ENCODE results near the gene KCNIP3.

The KCNIP3 gene

GRCh38 chr2:95307036-95307435 lies 9.9 kb downstream of the KCNIP3 start:
- TF ChIP-seq ZFP3 (CRISPR knock-in tag; IDR thresholded peaks at IDR 0.05) (no peak), TOX (CRISPR knock-in tag; IDR thresholded peaks at IDR 0.05; ENCODE audit: borderline replicate concordance) (no peak), TSHZ2 (CRISPR knock-in tag; IDR thresholded peaks at IDR 0.05) (no peak), PPARA (CRISPR knock-in tag; IDR thresholded peaks at IDR 0.05; ENCODE audit: borderline replicate concordance) (no peak), RARB (CRISPR knock-in tag; IDR thresholded peaks at IDR 0.05) (no peak), SNAI2 (CRISPR knock-in tag; IDR thresholded peaks at IDR 0.05) (no peak), OSR1 (CRISPR knock-in tag; IDR thresholded peaks at IDR 0.05) (no peak), CSDC2 (CRISPR knock-in tag; IDR thresholded peaks at IDR 0.05) (no peak), CREB5 (CRISPR knock-in tag; IDR thresholded peaks at IDR 0.05; ENCODE audit: low read depth) (no peak), ZNF565 (CRISPR knock-in tag; conservative IDR thresholded peaks at IDR 0.05; ENCODE audit: low read depth) (no peak)
- TF ChIP-seq, protein P1, sequence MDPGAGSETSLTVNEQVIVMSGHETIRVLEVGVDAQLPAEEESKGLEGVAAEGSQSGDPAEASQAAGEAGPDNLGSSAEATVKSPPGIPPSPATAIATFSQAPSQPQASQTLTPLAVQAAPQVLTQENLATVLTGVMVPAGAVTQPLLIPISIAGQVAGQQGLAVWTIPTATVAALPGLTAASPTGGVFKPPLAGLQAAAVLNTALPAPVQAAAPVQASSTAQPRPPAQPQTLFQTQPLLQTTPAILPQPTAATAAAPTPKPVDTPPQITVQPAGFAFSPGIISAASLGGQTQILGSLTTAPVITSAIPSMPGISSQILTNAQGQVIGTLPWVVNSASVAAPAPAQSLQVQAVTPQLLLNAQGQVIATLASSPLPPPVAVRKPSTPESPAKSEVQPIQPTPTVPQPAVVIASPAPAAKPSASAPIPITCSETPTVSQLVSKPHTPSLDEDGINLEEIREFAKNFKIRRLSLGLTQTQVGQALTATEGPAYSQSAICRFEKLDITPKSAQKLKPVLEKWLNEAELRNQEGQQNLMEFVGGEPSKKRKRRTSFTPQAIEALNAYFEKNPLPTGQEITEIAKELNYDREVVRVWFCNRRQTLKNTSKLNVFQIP (CRISPR knock-in tag; IDR thresholded peaks at IDR 0.05; ENCODE audit: borderline replicate concordance, low read depth), result no peak
- TF ChIP-seq, protein P2, sequence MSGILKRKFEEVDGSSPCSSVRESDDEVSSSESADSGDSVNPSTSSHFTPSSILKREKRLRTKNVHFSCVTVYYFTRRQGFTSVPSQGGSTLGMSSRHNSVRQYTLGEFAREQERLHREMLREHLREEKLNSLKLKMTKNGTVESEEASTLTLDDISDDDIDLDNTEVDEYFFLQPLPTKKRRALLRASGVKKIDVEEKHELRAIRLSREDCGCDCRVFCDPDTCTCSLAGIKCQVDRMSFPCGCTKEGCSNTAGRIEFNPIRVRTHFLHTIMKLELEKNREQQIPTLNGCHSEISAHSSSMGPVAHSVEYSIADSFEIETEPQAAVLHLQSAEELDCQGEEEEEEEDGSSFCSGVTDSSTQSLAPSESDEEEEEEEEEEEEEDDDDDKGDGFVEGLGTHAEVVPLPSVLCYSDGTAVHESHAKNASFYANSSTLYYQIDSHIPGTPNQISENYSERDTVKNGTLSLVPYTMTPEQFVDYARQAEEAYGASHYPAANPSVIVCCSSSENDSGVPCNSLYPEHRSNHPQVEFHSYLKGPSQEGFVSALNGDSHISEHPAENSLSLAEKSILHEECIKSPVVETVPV (CRISPR knock-in tag; IDR thresholded peaks at IDR 0.05), result no peak
- TF ChIP-seq, protein P3, sequence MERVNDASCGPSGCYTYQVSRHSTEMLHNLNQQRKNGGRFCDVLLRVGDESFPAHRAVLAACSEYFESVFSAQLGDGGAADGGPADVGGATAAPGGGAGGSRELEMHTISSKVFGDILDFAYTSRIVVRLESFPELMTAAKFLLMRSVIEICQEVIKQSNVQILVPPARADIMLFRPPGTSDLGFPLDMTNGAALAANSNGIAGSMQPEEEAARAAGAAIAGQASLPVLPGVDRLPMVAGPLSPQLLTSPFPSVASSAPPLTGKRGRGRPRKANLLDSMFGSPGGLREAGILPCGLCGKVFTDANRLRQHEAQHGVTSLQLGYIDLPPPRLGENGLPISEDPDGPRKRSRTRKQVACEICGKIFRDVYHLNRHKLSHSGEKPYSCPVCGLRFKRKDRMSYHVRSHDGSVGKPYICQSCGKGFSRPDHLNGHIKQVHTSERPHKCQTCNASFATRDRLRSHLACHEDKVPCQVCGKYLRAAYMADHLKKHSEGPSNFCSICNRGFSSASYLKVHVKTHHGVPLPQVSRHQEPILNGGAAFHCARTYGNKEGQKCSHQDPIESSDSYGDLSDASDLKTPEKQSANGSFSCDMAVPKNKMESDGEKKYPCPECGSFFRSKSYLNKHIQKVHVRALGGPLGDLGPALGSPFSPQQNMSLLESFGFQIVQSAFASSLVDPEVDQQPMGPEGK (CRISPR knock-in tag; IDR thresholded peaks at IDR 0.05; ENCODE audit: borderline replicate concordance), result no peak
- ATAC-seq, result no peak

GRCh38 chr2:95307878-95308277 lies 10.7 kb downstream of the KCNIP3 start:
- no peak for ATAC-seq
- TF ChIP-seq ZC3H10 (CRISPR knock-in tag; IDR thresholded peaks at IDR 0.05) (no peak), ZNF8 (CRISPR knock-in tag; IDR thresholded peaks at IDR 0.05) (no peak), TOX (CRISPR knock-in tag; IDR thresholded peaks at IDR 0.05; ENCODE audit: borderline replicate concordance) (no peak), RARB (CRISPR knock-in tag; IDR thresholded peaks at IDR 0.05) (no peak), ESRRG (CRISPR knock-in tag; IDR thresholded peaks at IDR 0.05) (no peak), TCF4 (CRISPR knock-in tag; IDR thresholded peaks at IDR 0.05; ENCODE audit: borderline replicate concordance) (no peak), ZNF565 (CRISPR knock-in tag; conservative IDR thresholded peaks at IDR 0.05; ENCODE audit: low read depth) (no peak), CREB5 (CRISPR knock-in tag; IDR thresholded peaks at IDR 0.05; ENCODE audit: low read depth) (no peak), CSDC2 (CRISPR knock-in tag; IDR thresholded peaks at IDR 0.05) (no peak), SNAI2 (CRISPR knock-in tag; IDR thresholded peaks at IDR 0.05) (no peak), GLIS3 (CRISPR knock-in tag; IDR thresholded peaks at IDR 0.05) (no peak), PPARA (CRISPR knock-in tag; IDR thresholded peaks at IDR 0.05; ENCODE audit: borderline replicate concordance) (no peak), BACH2 (CRISPR knock-in tag; IDR thresholded peaks at IDR 0.05; ENCODE audit: borderline replicate concordance) (no peak), ZNF70 (CRISPR knock-in tag; IDR thresholded peaks at IDR 0.05) (no peak), ISL1 (CRISPR knock-in tag; IDR thresholded peaks at IDR 0.05) (no peak), ZFP3 (CRISPR knock-in tag; IDR thresholded peaks at IDR 0.05) (no peak), ARNTL (CRISPR knock-in tag; IDR thresholded peaks at IDR 0.05; ENCODE audit: borderline replicate concordance, low read depth) (no peak)
- TF ChIP-seq, protein P3 (CRISPR knock-in tag; IDR thresholded peaks at IDR 0.05; ENCODE audit: borderline replicate concordance), result no peak
- TF ChIP-seq, protein P2 (CRISPR knock-in tag; IDR thresholded peaks at IDR 0.05), result no peak
